Measurements from ENCODE around the gene TMEM181. TPM values are rescaled to one million over a fixed set of nuclear protein-coding genes. Genes with fewer than 3 reads are reported as not detected.

TMEM181 gene
- 10 to 100 TPM; 18.9 to 32.8 (median 25.9) TPM for total RNA-seq
- polyA plus RNA-seq, result 10 to 100 TPM; 14.1 to 19.1 TPM

- Histone ChIP-seq H3K9me3 (no peaks in the 10 kb centered on the region), H3K4me1 (peaks cover 2 to 31% (median 18%) of the 10 kb centered on the region in 3 donors), H3K27ac (peak within 1 kb of the TSS; percentile 90 to 95 (median 95)), H3K36me3 (no peaks in the 10 kb centered on the region), H3K27me3 (no peaks in the 10 kb centered on the region), H3K4me3 (peak within 1 kb of the TSS; percentile 81 to 99 (median 89))
- peak; percentile 77 to 87 (median 82) for ATAC-seq
- intact Hi-C loops (cut with DNase I), result no loop called here
- WGBS, 2 donors, result 0% methylated on average over 102 to 120 of the region's 120 CpGs
- no peak for TF ChIP-seq CTCF (IDR thresholded peaks at IDR 0.05)
- peak; percentile 79 to 94 (median 86) for DNase-seq
- no peak for FAIRE-seq
Observed at GRCh38 chr6:158559895-158560835, at the start of gene TMEM181. TSS of gene TMEM181 (plus strand) at chr6:158560091. CDS start at chr6:158560225, 134 bp downstream.

GRCh38 chr6:158512809-158513208 lies 47.1 kb upstream of the TMEM181 start:
- ATAC-seq, result no peak
- FAIRE-seq, result no peak
- no peak for TF ChIP-seq CTCF (IDR thresholded peaks at IDR 0.05)

GRCh38 chr6:158514176-158514575 lies 45.7 kb upstream of the TMEM181 start:
- no peak for TF ChIP-seq CTCF (IDR thresholded peaks at IDR 0.05)
- intact Hi-C loops (cut with DNase I), result loop anchor here in 2 of 3 donors (10.0 kb wide), 1 partner anchor 289 kb away; no protein-coding TSS in a partner anchor
- Histone ChIP-seq H3K4me3 (no peak overlapping the region), H3K4me1 (peaks cover 0 to 11% (median 0%) of the 10 kb centered on the region in 3 donors), H3K36me3 (no peaks in the 10 kb centered on the region), H3K27me3 (no peaks in the 10 kb centered on the region), H3K27ac (no peak overlapping the region), H3K9me3 (no peaks in the 10 kb centered on the region)
- ATAC-seq (no peak), FAIRE-seq (no peak), DNase-seq (no peak)
- 84 to 91% methylated on average over 4 of the region's 4 CpGs for WGBS, 2 donors

More at GRCh38 chr6:158512809-158513208, 47.1 kb upstream of the TMEM181 start:
- Histone ChIP-seq H3K4me3 (no peak overlapping the region), H3K27ac (no peak overlapping the region), H3K36me3 (no peaks in the 10 kb centered on the region), H3K4me1 (peaks cover 0 to 11% (median 0%) of the 10 kb centered on the region in 3 donors), H3K9me3 (no peaks in the 10 kb centered on the region), H3K27me3 (no peaks in the 10 kb centered on the region)
- intact Hi-C loops (cut with DNase I), result loop anchor here in 2 of 3 donors (10.0 kb wide), 1 partner anchor 288 kb away; no protein-coding TSS in a partner anchor
- 84 to 88% methylated on average over 4 of the region's 4 CpGs for WGBS, 2 donors
- no peak for DNase-seq

- intact Hi-C loops (cut with DNase I), result loop anchor here in 2 of 3 donors (10.0 kb wide), 1 partner anchor 290 kb away; no protein-coding TSS in a partner anchor
- TF ChIP-seq CTCF (IDR thresholded peaks at IDR 0.05), result no peak
- no peaks in the 10 kb centered on the region for H3K27me3 ChIP-seq
- H3K4me1 ChIP-seq, result peaks cover 0 to 5% (median 0%) of the 10 kb centered on the region in 3 donors
- FAIRE-seq (no peak), DNase-seq (no peak), ATAC-seq (no peak)
- no peak overlapping the region for H3K4me3 ChIP-seq
- H3K9me3 ChIP-seq, result no peaks in the 10 kb centered on the region
- whole genome bisulfite sequencing, 2 donors, result 93 to 97% methylated on average over 8 of the region's 8 CpGs
- H3K36me3 ChIP-seq, result no peaks in the 10 kb centered on the region
- H3K27ac ChIP-seq, result no peak overlapping the region
Observed at GRCh38 chr6:158514991-158515390, 44.9 kb upstream of the TMEM181 start.
